Cerebellar nuclear complex (tissue), 1 donor: ENCODE results near the gene CRYGD.
"Not testable (repeated sequence)": the region's sequence is repeated elsewhere in the genome, so short reads cannot be mapped to it uniquely, and the experiment has no call there.

Experiments
- DNase-seq, 2 experiments: peaks; one replicate each; lab custom pipeline; 2025; lab: John Stamatoyannopoulos, UW

The CRYGD gene

GRCh38 chr2:208129744-208130711, 5.7 kb upstream of the CRYGD start, which contains the start of gene CRYGC:
Gene CRYGC (minus strand): TSS chr2:208129828. CDS start chr2:208129792, 36 bp downstream.
- no peak for DNase-seq

GRCh38 chr2:208128136-208128535, 3.8 kb upstream of the CRYGD start:
- no peak for DNase-seq

GRCh38 chr2:208127090-208127489, 2.8 kb upstream of the CRYGD start:
- DNase-seq: no peak

- DNase-seq: no peak
These were observed 927 bp upstream of the CRYGD start for GRCh38 chr2:208125251-208125650.

GRCh38 chr2:208122248-208122647, 2.1 kb downstream of the CRYGD start:
- DNase-seq: no peak

- DNase-seq: no peak
These were observed 5.4 kb downstream of the CRYGD start for GRCh38 chr2:208118918-208119317.

- not testable (repeated sequence) for DNase-seq
These were observed 6.9 kb downstream of the CRYGD start for GRCh38 chr2:208117390-208117789.

GRCh38 chr2:208112969-208113368, 11.4 kb downstream of the CRYGD start:
- DNase-seq: no peak

GRCh38 chr2:208112273-208112745, 12.0 kb downstream of the CRYGD start:
- DNase-seq: not testable (repeated sequence)

GRCh38 chr2:208103616-208104015, 20.7 kb downstream of the CRYGD start:
- DNase-seq: no peak

- DNase-seq: no peak
These were observed 22.4 kb downstream of the CRYGD start for GRCh38 chr2:208101716-208102631.

GRCh38 chr2:208099682-208100470, 24.4 kb downstream of the CRYGD start:
- no peak for DNase-seq

- not testable (repeated sequence) for DNase-seq
These were observed 25.6 kb downstream of the CRYGD start for GRCh38 chr2:208098701-208099100.

- no peak for DNase-seq
These were observed 26.1 kb downstream of the CRYGD start for GRCh38 chr2:208098267-208098666.

- no peak for DNase-seq
These were observed 26.5 kb downstream of the CRYGD start for GRCh38 chr2:208097801-208098200.

GRCh38 chr2:208097313-208097712, 27.0 kb downstream of the CRYGD start:
- no peak for DNase-seq

GRCh38 chr2:208096080-208096479, 28.2 kb downstream of the CRYGD start:
- DNase-seq: no peak

GRCh38 chr2:208093128-208093527, 31.2 kb downstream of the CRYGD start:
- no peak for DNase-seq

- no peak for DNase-seq
These were observed 32.1 kb downstream of the CRYGD start for GRCh38 chr2:208092093-208092832.

- no peak for DNase-seq
These were observed 33.9 kb downstream of the CRYGD start for GRCh38 chr2:208090420-208090819.

- DNase-seq: no peak
These were observed 38.3 kb downstream of the CRYGD start for GRCh38 chr2:208086029-208086428.
